GM18507 (cell line): Measurements from ENCODE around the gene EIPR1.

ENCODE experiments used
- DNase-seq: peaks from one replicate; pipeline ENCODE4 v3.0.0; 2011; ENCODE audit warnings: low read depth; ENCODE audit not compliant: insufficient read length; ENCODE audit errors: extremely low spot score
- FAIRE-seq: peaks from 2 replicates; lab custom pipeline; 2011; peaks lifted over from hg19 to GRCh38; lab: Jason Lieb, UNC

EIPR1 gene

GRCh38 chr2:3377612-3378432 is at the start of gene EIPR1:
EIPR1 (minus strand) TSS chr2:3377818; CDS start chr2:3377689, 129 bp downstream.
- DNase-seq = peak; percentile 95
- FAIRE-seq = peak; percentile 95

- FAIRE-seq = no peak
- DNase-seq = no peak
These were observed 49.7 kb upstream of the EIPR1 start for GRCh38 chr2:3427272-3427671.

- DNase-seq = no peak
- no peak for FAIRE-seq
These were observed 49.0 kb upstream of the EIPR1 start for GRCh38 chr2:3426615-3427014.

GRCh38 chr2:3424171-3424795 is 46.7 kb upstream of the EIPR1 start:
- DNase-seq = no peak
- no peak for FAIRE-seq

GRCh38 chr2:3423492-3424170 is 46.0 kb upstream of the EIPR1 start:
- DNase-seq (peak; percentile 30), FAIRE-seq (peak; percentile 69)

- FAIRE-seq (peak; percentile 24), DNase-seq (no peak)
These were observed 44.7 kb upstream of the EIPR1 start for GRCh38 chr2:3422161-3422779.

- FAIRE-seq = no peak
These were observed 44.0 kb upstream of the EIPR1 start for GRCh38 chr2:3421580-3421979.

GRCh38 chr2:3420769-3421397 is 43.3 kb upstream of the EIPR1 start:
- FAIRE-seq (no peak), DNase-seq (no peak)

More at GRCh38 chr2:3421580-3421979, 44.0 kb upstream of the EIPR1 start:
- no peak for DNase-seq

GRCh38 chr2:3420076-3420768 is 42.6 kb upstream of the EIPR1 start:
- FAIRE-seq = no peak
- DNase-seq = no peak

- DNase-seq = no peak
- no peak for FAIRE-seq
These were observed 41.3 kb upstream of the EIPR1 start for GRCh38 chr2:3418766-3419404.

- DNase-seq (no peak), FAIRE-seq (no peak)
These were observed 36.7 kb upstream of the EIPR1 start for GRCh38 chr2:3414133-3414860.

- no peak for FAIRE-seq
These were observed 36.1 kb upstream of the EIPR1 start for GRCh38 chr2:3413697-3414096.

GRCh38 chr2:3411103-3411502 is 33.5 kb upstream of the EIPR1 start:
- no peak for DNase-seq
- FAIRE-seq = no peak

More at GRCh38 chr2:3413697-3414096, 36.1 kb upstream of the EIPR1 start:
- no peak for DNase-seq

- no peak for DNase-seq
- no peak for FAIRE-seq
These were observed 32.1 kb upstream of the EIPR1 start for GRCh38 chr2:3409627-3410170.

GRCh38 chr2:3408781-3409180 is 31.2 kb upstream of the EIPR1 start:
- FAIRE-seq (no peak), DNase-seq (no peak)

GRCh38 chr2:3406501-3406900 is 28.9 kb upstream of the EIPR1 start:
- DNase-seq (no peak), FAIRE-seq (no peak)

- no peak for DNase-seq
- FAIRE-seq = no peak
These were observed 28.3 kb upstream of the EIPR1 start for GRCh38 chr2:3405876-3406275.

- FAIRE-seq = no peak
- DNase-seq = no peak
These were observed 27.7 kb upstream of the EIPR1 start for GRCh38 chr2:3405307-3405706.
